Natural killer cell (primary cell): ENCODE data around the gene CLDN8. TPM values are rescaled to one million over a fixed set of nuclear protein-coding genes. Genes with fewer than 3 reads are reported as not detected.

ENCODE experiments used
- ATAC-seq, 3 donors: fragments of 150-1000 bp in 2 of 3; fragments of 200-7000 bp in 1 of 3; cut with Tn5 transposase; 1 replicate in 1 of 3; 2 replicates in 2 of 3; pipeline ENCODE4 v1.10.0; 2021; ENCODE audit warnings: mild to moderate bottlenecking in 2 of 3, moderate library complexity in 2 of 3
- DNase-seq, 2 donors: peaks; one replicate each; pipeline versions ENCODE4 v3.0.0 to v3.0.0-alpha.2; 2013 to 2021; ENCODE audit warnings: mixed read lengths in 1 of 2
- H3K27ac ChIP-seq: one replicate; pipeline ENCODE4 v1.5.1; 2013; ENCODE audit warnings: mild to moderate bottlenecking, low read length
- H3K27me3 ChIP-seq: one replicate; pipeline ENCODE4 v1.6.1; 2013; ENCODE audit warnings: low read length; ENCODE audit not compliant: control insufficient read depth, insufficient read depth
- H3K36me3 ChIP-seq: one replicate; pipeline ENCODE4 v1.6.1; 2013; ENCODE audit warnings: low read length; ENCODE audit not compliant: control insufficient read depth, insufficient read depth
- H3K4me1 ChIP-seq: one replicate; pipeline ENCODE4 v1.6.1; 2013; ENCODE audit warnings: low read length; ENCODE audit not compliant: control insufficient read depth, insufficient read depth
- H3K4me3 ChIP-seq: one replicate; pipeline ENCODE4 v1.5.1; 2013; ENCODE audit warnings: low read length
- H3K9me3 ChIP-seq: one replicate; pipeline ENCODE4 v1.6.1; 2013; ENCODE audit warnings: low read length; ENCODE audit not compliant: control insufficient read depth, insufficient read depth
- H3K27ac Mint-ChIP-seq, 2 donors: one replicate each; pipeline ENCODE4 v1.8.0; 2022; ENCODE audit warnings: mild to moderate bottlenecking in 2 of 2, mixed read lengths in 2 of 2, moderate library complexity in 1 of 2
- H3K27me3 Mint-ChIP-seq, 2 donors: one replicate each; pipeline ENCODE4 v1.8.0; 2022; ENCODE audit warnings: low read depth in 2 of 2, mixed read lengths in 2 of 2
- H3K36me3 Mint-ChIP-seq: one replicate; pipeline ENCODE4 v1.8.0; 2022; ENCODE audit warnings: mixed read lengths
- H3K4me1 Mint-ChIP-seq, 2 donors: one replicate each; pipeline ENCODE4 v1.8.0; 2022; ENCODE audit warnings: mixed read lengths in 2 of 2
- H3K4me3 Mint-ChIP-seq: one replicate; pipeline ENCODE4 v1.8.0; 2022; ENCODE audit warnings: mild to moderate bottlenecking, moderate library complexity, mixed read lengths
- H3K9me3 Mint-ChIP-seq, 2 donors: one replicate each; pipeline ENCODE4 v1.8.0; 2022; ENCODE audit warnings: mixed read lengths in 2 of 2
- CTCF ChIP-seq: fragments of 200-600 bp; IDR thresholded peaks from one replicate; pipeline ENCODE4 v1.8.0; 2022; ENCODE audit warnings: antibody characterized with exemption
- whole genome bisulfite sequencing: methylation state at CpG from one replicate; pipeline ENCODE4 v1.1.7; 2013; ENCODE audit warnings: missing lambda C conversion rate; ENCODE audit not compliant: insufficient coverage; 5-methylcytosine and 5-hydroxymethylcytosine counted together
- intact Hi-C: fragments of 100-400 bp; cut with micrococcal nuclease; formaldehyde crosslinking; loops from one replicate; pipeline ENCODE4 v1.14.2; 2022
- total RNA-seq, 4 donors: library from RNA; stranded (reverse); fragments of 120-200 nt in 1 of 4; gene quantifications; one replicate each; pipeline versions ENCODE4 v1.2.3 to v1.2.4, GENCODE V29; 2013 to 2022

CLDN8 gene
- total RNA-seq, 3 donors from 2014 or later (not counting 1 experiment from before 2014, with no cell fraction given), result not detected

- no peaks in the 10 kb centered on the region for H3K27me3 Mint-ChIP-seq
- intact Hi-C loops, result no loop called here
- H3K4me3 Mint-ChIP-seq, result no peak overlapping the region
- DNase-seq (no peak), ATAC-seq (no peak)
- H3K36me3 Mint-ChIP-seq, result no peaks in the 10 kb centered on the region
- no peak overlapping the region for H3K4me3 ChIP-seq
- H3K9me3 Mint-ChIP-seq, result peaks cover 6 to 15% of the 10 kb centered on the region in 2 donors
- H3K9me3 ChIP-seq, result no peaks in the 10 kb centered on the region
- no peaks in the 10 kb centered on the region for H3K4me1 ChIP-seq
- no peak for TF ChIP-seq CTCF
- WGBS, result 67% methylated on average over 1 of the region's 1 CpG
- H3K4me1 Mint-ChIP-seq, result no peaks in the 10 kb centered on the region
- no peaks in the 10 kb centered on the region for H3K36me3 ChIP-seq
- no peaks in the 10 kb centered on the region for H3K27me3 ChIP-seq
- no peak overlapping the region for H3K27ac ChIP-seq
- H3K27ac Mint-ChIP-seq, result no peak overlapping the region
Measured at GRCh38 chr21:30211071-30211470, 4.8 kb downstream of the CLDN8 start.

- H3K4me3 ChIP-seq, result no peak overlapping the region
- no peaks in the 10 kb centered on the region for H3K36me3 ChIP-seq
- Mint-ChIP-seq H3K4me1 (no peaks in the 10 kb centered on the region), H3K27me3 (no peaks in the 10 kb centered on the region), H3K27ac (no peak overlapping the region), H3K9me3 (peaks cover 6 to 15% of the 10 kb centered on the region in 2 donors), H3K4me3 (no peak overlapping the region), H3K36me3 (no peaks in the 10 kb centered on the region)
- H3K4me1 ChIP-seq, result no peaks in the 10 kb centered on the region
- DNase-seq (no peak), ATAC-seq (no peak)
- intact Hi-C loops, result no loop called here
- no peak overlapping the region for H3K27ac ChIP-seq
- H3K27me3 ChIP-seq, result no peaks in the 10 kb centered on the region
- 71% methylated on average over 5 of the region's 5 CpGs for WGBS
- H3K9me3 ChIP-seq, result no peaks in the 10 kb centered on the region
- TF ChIP-seq CTCF, result no peak
Measured at GRCh38 chr21:30209601-30210000, 6.3 kb downstream of the CLDN8 start.

GRCh38 chr21:30207252-30207579 lies 8.7 kb downstream of the CLDN8 start:
- Mint-ChIP-seq H3K9me3 (peaks cover 6 to 14% of the 10 kb centered on the region in 2 donors), H3K36me3 (no peaks in the 10 kb centered on the region), H3K4me3 (no peak overlapping the region), H3K4me1 (no peaks in the 10 kb centered on the region), H3K27ac (no peak overlapping the region), H3K27me3 (no peaks in the 10 kb centered on the region)
- no peaks in the 10 kb centered on the region for H3K36me3 ChIP-seq
- no peak overlapping the region for H3K27ac ChIP-seq
- no peaks in the 10 kb centered on the region for H3K9me3 ChIP-seq
- TF ChIP-seq CTCF, result no peak
- DNase-seq (no peak), ATAC-seq (no peak)
- H3K4me3 ChIP-seq, result no peak overlapping the region
- H3K4me1 ChIP-seq, result no peaks in the 10 kb centered on the region
- H3K27me3 ChIP-seq, result no peaks in the 10 kb centered on the region
- intact Hi-C loops, result no loop called here
- 86% methylated on average over 1 of the region's 1 CpG for WGBS

- H3K4me1 Mint-ChIP-seq, result no peaks in the 10 kb centered on the region
- intact Hi-C loops, result no loop called here
- no peak for ATAC-seq
- Histone ChIP-seq H3K4me1 (no peaks in the 10 kb centered on the region), H3K4me3 (no peak overlapping the region), H3K27me3 (no peaks in the 10 kb centered on the region), H3K36me3 (no peaks in the 10 kb centered on the region), H3K9me3 (no peaks in the 10 kb centered on the region), H3K27ac (no peak overlapping the region)
- H3K27me3 Mint-ChIP-seq, result no peaks in the 10 kb centered on the region
- H3K4me3 Mint-ChIP-seq, result no peak overlapping the region
- H3K27ac Mint-ChIP-seq, result no peak overlapping the region
- no peak for TF ChIP-seq CTCF
- H3K36me3 Mint-ChIP-seq, result no peaks in the 10 kb centered on the region
- no peak for DNase-seq
- 81% methylated on average over 7 of the region's 7 CpGs for WGBS
- peaks cover 6 to 14% of the 10 kb centered on the region in 2 donors for H3K9me3 Mint-ChIP-seq
Measured at GRCh38 chr21:30206551-30207251, 9.2 kb downstream of the CLDN8 start.
